DMS53 treated with DMSO at 0.1 percent for 48 hours (cell line): ENCODE measurements around the gene DISP1.

Experiments used
- DNase-seq: peaks from one replicate; lab custom pipeline; 2025; ENCODE audit not compliant: unreplicated experiment; lab: John Stamatoyannopoulos, UW

Gene DISP1

GRCh38 chr1:222861062-222861461, 46.2 kb downstream of the DISP1 start:
- no peak for DNase-seq
